OCI-M2 (cell line): ENCODE measurements around the gene OR1F1.
"Not testable (repeated sequence)": the region's sequence is repeated elsewhere in the genome, so short reads cannot be mapped to it uniquely, and the experiment has no call there.

ENCODE experiments used
- DNase-seq: peaks from one replicate; lab custom pipeline; 2025; ENCODE audit not compliant: unreplicated experiment; lab: John Stamatoyannopoulos, UW

OR1F1 gene

DNA sequence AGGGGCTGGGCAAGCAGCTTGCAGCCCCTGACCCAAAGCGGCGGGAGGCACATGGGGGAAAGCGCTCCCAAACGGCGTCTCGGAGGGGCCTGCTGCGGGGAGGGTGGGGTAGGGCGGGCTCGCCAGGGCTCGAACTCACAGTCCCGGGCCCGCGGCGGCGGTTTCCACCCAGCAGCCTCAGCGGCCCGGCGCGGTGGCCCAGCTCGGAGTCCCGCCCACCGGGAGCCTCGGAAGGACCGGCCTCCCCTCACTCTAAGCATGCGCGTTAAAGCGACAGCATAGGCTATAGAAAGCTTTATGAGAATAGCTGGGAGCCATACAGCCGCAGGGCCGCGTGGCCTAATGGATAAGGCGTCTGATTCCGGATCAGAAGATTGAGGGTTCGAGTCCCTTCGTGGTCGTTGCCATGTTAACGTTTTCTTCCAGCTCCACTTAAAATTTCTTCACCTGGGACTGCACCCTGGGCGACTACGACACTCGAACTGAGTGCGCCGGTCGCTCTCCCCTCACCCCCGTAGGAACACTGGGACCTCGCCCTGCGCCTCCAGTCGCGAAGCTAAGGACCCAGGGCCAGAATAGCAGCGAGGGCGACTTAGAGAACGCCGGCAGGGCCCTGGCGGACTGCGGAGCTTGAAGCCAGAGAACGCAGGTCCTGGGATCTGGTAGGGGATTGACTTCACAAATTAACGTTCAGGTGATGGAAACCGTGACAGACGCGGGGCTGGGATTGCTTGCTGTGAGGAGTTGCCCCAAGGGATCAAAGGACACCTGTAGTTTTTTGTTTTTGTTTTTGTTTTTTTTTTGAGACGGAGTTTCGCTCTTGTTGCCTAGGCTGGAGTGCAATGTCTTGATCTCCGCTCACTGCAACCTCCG lies 37.4 kb upstream of the OR1F1 start:
- peak; percentile 96 for DNase-seq

GRCh38 chr16:3152027-3152276 lies 36.1 kb upstream of the OR1F1 start:
- no peak for DNase-seq

DNA sequence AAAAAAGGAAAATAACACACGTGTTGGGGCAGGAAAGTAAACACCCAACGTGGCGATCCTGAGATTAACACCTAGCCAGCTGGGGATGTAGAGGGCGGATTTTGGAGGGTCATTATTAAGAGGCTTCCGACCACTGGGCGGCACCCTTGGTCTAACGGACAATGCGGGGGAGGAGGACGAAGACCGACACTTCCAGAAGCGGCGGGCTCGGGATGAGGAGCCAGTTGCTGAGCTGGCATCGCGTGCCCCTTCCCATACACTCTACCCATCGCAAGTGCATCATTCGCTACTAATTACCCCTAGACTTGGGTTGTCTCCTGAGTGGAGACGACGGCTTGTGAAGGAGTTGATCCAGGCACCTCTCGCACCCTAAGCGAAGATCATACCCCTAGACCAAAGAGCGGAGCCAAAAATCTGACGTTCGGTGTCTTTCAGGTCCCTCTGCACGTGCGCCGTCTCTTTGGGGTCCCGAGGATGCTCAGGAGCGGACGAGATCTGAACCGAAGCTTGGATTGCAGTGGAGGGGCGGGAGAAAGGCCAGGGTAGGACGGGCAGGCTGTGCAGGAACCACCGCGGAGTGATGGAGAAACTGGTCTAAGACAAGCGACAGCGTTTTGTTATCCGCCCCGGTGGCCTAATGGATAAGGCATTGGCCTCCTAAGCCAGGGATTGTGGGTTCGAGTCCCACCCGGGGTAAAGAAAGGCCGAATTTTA lies 35.6 kb upstream of the OR1F1 start:
- DNase-seq = peak; percentile 88

- no peak for DNase-seq
Observed at GRCh38 chr16:3152991-3153368, 35.0 kb upstream of the OR1F1 start.

DNA sequence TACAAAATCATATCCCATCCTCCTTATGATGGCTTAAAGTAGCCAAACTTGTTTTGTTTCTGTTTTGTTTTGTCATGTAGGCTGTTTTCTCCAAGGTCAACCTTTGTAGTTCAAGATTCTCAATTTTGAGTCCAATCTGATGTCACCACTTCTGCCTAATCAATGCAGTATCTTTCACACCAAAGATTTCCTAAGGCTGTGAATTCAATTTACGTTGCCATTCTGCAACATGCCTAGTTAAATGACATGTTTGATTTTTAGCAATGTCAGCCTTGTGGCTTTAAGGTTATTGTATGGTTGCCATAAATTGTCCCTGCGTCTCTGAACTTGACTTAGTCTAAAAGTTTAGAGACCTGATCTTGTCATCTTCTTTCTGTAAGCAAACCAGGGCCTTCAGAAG lies 32.8 kb upstream of the OR1F1 start:
- DNase-seq = no peak

DNA sequence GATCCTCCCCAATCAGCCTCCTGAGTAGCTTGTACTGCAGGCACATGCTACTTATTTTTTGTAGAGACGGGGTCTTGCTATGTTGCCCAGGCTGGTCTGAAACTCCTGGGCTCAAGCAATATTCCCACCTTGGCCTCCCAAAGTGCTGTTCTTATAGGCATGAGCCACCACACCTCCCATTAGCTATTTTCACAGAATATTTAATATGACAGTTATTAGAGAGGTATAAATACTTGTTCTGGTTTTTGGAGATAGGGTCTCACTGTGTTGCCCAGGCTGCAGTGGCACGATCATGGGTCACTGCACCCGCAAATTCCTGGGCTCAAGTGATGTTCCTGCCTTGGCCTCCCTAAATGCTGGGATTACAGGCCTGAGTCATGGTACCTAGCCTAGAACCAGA lies 32.0 kb upstream of the OR1F1 start:
- DNase-seq = no peak

DNA sequence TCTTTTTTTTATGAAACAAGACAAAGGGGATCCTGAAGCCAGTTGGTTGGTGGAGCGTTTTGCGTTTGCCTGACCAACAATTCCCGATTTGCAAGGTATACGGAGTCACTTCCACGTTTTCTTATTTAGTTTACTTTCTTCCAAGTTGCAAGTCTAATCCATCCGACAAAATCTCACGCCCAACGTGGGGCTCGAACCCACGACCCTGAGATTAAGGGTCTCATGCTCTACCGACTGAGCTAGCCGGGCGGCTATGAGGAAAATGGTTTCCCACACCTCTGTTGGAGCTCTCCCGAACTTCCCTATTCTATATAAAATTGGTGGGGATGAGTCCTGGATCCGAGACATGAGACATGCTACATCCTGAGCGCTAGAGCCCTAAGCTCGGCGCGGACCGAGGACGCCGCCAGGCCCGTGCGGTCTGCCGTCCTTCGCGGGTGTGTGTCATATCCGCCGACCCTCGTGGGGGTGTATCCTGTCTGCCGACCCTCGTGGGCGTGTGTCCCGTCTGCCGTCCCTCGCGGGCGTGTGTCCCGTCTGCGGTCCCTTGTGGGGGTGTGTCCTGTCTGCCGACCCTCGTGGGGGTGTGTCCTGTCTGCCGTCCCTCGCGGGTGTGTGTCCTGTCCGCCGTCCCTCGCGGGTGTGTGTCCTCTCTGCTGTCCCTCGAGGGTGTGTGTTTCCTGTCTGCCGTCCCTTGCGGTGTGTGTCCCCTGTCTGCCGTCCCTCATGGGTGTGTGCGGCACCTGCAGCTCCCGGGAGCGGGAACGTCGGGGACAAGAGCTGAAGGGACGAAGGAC lies 30.6 kb upstream of the OR1F1 start:
- peak; percentile 69 for DNase-seq

- DNase-seq = no peak
Observed at GRCh38 chr16:3158026-3158509, 29.9 kb upstream of the OR1F1 start.

- peak; percentile 30 for DNase-seq
Observed at GRCh38 chr16:3158510-3159314, 29.3 kb upstream of the OR1F1 start.

DNA sequence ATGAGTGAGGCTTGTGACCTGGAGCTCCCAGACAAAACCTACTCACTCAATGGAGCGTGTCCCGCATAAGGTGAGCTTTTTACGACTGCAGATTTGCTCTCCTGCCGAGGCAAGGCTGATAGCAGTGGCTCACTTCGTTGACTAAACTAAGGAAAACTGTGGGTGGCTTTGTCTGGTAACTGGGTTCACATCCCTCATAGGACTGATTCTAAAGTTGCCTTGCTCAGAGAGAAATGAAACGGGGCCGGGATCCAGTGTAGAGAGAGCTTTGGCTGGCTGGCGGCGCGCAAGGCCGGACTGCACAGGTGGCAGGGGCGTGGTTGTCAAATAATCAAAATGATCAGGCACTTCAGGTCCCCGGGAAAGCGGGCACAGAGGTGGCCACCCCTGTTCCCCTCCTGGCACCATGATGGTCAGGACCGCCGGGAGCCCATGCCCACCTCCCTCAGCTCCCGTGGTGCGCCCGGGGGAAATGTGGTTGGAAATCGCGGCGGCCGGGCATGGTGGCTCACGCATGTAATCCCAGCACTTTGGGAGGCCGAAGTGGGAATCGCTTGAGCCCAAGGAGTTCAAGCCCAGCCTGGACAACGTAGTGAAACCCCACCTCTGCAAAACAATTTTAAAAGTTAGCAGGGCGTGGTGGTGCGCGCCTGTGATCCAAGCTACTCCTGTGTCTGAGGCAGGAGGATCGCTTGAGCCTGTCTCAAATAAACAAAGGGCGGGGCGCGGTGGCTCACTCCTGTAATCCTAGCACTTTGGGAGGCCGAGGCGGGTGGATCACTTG lies 26.6 kb upstream of the OR1F1 start:
- DNase-seq = no peak

DNA sequence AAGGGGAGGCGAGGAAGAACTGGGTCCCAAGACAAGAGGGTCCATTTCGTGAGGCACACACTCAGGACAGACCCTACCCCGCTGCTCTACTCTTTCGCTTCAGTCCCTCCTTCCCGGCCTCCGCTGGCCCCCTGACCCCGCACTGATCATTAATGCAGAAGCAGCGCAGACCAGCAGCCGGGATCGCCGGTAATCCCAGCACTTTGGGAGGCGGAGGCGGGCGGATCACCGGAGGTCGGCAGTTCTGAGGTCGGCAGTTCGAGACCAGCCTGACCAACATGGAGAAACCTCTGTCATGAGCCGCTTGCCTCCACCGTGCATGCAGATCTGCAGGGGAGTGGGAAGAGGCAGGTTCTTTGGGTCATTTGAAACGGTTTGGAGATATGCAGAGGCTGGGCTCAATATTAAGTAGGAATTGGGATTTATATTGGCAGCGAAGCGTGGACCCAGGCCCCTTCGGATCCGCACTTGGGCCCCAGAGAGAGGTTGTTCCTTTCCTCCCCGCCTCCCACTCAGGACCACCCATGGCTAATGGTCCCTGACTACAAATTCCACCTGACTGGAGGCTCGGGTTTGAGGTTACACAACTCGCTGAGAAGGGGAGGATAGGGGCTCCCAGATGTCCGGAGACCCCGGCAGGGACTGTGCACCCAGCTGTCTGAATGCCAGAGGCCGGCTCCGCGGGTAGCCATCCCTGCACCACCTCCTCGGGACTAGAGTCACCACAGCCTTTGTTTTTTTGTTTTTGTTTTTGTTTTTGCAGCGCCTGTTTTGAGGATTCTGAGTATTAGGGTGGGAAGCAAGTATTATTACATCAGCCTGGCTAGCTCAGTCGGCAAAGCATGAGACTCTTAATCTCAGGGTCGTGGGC lies 23.6 kb upstream of the OR1F1 start:
- no peak for DNase-seq

GRCh38 chr16:3165111-3165822 lies 22.7 kb upstream of the OR1F1 start:
- DNase-seq = no peak

- DNase-seq = no peak
Observed at GRCh38 chr16:3166505-3166886, 21.5 kb upstream of the OR1F1 start.

DNA sequence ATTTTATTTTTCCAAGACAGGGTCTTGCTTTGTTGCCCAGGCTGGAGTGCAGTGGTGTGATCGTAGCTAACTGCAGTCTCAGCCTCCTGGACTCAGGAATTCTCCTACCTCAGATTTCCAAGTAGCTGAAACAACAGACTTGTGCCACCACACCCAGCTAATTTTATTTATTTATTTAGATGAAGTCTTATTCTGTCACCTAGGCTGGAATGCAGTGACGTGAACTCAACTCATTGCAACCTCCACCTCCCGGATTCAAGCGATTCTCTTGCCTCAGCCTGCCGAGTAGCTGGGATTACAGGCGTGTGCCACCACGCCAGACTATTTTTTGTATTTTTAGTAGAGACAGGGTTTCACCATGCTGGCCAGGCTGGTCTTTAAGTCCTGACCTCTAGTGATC lies 19.3 kb upstream of the OR1F1 start:
- DNase-seq = not testable (repeated sequence)

DNA sequence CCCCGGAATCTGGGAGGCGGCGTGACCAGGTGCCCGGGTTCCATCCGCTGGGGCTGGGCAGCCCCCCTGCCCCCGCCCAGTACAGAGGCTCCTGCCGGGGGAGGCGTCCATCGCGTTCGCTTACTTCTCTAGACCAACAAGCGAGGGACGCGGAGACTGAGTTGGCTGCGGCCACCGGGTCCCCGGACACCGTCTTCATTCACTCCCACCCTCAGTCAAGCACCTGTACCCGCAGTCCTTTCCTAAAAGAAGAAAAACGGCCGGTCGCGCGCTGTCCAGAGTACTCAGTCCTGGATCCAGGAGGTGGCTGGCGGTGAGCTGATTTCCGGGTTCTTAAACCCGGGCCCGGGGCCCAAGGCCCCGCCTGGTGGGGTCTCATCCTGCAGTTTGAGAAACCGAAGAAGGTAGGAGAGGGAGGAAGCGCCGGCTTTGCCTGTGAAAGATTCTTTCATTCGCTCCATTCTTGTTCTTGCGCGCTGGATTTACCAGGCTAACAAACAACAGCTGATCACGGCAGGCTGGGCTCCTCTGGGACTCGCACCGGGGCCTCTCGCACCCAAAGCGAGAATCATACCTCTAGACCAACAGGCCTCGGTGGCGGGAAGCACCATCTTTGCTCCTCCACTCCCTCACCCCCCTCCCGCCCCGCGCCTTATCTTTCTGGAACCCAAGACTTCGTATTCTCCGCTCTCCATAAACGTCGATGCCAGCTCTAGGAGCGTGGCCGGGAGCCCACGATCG lies 17.4 kb upstream of the OR1F1 start:
- DNase-seq = no peak

- no peak for DNase-seq
Observed at GRCh38 chr16:3171181-3171854, 16.7 kb upstream of the OR1F1 start.

DNA sequence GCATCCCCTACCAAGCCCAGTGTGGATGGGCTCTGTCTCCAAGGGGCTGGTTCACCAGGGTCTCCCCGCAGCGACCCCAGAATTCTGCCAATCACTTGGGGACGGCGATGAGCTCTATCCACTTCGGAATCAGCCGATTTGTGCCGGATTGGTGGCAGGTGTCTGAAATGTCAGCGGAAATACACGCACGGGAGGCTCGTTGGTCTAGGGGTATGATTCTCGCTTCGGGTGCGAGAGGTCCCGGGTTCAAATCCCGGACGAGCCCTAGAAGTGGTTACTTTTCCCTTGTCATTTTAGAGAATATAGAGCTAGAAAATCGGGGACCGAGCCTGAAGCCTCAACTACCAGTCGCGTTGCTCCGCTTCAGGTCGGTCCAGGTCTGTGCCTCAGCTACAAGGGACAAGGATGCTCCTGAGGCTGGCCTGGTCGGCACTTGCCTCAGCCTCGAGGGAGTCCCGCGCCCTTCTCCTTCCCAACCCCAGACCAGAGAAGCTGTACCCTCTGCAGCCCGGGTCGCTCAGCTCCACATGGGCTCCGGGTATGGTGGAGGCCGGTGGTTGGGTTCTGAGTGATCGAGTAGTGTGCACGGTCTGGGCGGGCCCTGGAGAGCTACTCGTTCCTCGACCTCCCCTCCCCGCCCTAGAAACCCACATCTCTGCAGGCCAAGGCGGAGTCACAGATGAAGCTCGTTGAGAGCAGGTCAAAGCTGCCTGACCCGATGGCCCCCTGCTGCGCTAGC lies 16.0 kb upstream of the OR1F1 start:
- DNase-seq = no peak
